Activated CD8-positive, alpha-beta memory T cell treated with anti-CD3 and anti-CD28 coated beads, Interleukin-2, amount 50 U/mL, for 48 hours (primary cell): Measurements from ENCODE around the gene SEC14L5.
"Not testable (repeated sequence)": the region's sequence is repeated elsewhere in the genome, so short reads cannot be mapped to it uniquely, and the experiment has no call there.

Experiments used
- DNase-seq: peaks from one replicate; pipeline ENCODE4 v3.0.0-alpha.2; 2020

Gene SEC14L5

DNA sequence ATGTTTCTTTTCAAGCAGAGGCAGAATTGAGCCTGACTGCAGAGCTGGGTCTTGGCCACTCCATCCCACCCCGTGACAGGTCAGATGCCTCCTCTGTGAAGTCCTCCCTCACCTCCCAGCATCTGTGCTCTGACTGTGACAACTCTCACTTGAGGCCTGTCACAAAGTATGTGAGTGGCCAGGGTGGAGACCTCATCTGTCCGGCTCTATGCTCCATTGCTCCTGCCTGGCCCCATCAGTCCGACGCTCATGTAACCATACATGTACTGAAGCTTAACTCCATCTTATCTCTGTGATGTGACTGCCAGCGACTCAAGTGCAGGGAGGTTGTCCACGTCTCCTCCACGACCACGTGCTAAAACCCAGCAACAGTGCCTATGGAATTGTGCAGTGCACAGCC is 24.7 kb upstream of the SEC14L5 start:
- DNase-seq: no peak

DNA sequence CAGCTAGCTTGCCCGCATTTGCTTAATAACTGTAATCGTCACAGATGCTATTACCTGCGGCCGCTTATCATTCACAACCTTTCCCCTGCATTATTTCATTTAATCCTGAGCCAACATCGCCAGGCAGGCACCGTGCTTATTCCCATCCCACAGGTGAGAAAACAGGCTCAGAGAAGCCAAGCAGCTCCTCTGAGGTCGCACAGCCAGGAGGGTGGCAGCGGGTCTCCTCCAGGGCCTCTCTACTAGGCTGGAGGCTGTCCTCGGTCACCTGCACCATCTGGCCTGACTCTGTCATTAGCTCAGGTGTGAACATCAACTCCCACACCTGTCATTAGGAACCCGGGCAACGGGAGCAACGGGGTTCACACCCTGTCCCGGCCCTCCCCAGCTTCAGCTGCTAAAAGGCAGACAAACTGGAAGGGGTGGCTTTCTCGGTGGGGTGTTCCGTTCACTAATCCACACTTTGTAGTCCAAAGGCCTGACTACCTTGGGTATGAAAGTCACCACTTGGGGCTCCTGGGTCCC is 24.2 kb upstream of the SEC14L5 start:
- no peak for DNase-seq

DNA sequence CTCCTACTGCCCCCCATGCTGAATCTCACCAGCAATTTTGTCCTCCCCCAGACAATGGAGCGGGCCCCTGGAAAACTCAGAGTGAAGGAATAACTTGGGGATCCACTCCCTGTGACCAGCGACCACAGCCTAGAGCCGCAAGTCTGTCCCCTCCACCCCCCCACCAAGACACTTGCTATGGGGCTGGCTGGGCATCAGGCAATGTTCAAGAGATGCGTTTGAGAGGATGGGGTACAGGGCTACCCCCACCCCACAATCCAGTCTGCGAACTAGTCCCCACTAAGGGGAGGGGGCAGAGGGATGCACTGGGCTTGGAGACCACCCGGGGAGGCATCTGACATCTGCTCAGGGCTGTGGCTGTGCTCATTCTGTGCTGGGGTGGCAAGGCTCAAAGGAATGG is 23.5 kb upstream of the SEC14L5 start:
- no peak for DNase-seq

DNA sequence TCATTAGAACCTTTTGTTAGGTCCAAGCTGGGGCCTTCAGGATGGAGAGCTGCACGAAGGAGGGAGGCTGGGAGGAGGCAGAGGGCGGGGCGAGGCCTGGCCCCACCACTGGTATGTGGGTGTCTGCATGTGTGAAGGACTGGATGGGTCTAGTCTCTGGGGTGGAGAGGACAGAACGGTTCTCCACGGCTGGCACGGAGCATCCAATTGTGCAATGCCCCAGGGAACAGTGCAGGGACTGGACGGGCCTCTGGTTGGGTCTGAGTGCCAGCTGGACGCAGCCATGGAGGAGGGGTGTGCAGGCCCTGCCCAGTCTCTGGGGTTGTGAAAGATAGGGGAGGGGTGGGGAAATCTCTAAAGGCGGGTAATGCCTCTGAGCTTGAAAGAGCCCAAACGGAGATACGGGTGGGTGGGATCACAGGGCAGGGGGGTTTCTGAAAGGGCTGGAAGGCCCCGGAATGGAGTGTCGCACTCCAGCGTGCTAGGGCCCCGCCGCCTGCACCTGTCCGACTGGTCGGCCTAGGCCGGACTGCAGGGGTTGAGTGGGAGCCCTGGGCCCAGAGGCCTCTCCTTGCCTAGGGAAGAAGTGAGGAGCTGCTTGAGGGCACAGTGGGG is 22.8 kb upstream of the SEC14L5 start:
- no peak for DNase-seq

GRCh38 chr16:4936181-4936990 is 21.7 kb upstream of the SEC14L5 start:
- no peak for DNase-seq

- DNase-seq: no peak
These were observed 20.9 kb upstream of the SEC14L5 start, which contains the start of gene PPL for GRCh38 chr16:4936991-4937781. Gene PPL (minus strand): TSS chr16:4937148. CDS start chr16:4937045, 103 bp downstream.

DNA sequence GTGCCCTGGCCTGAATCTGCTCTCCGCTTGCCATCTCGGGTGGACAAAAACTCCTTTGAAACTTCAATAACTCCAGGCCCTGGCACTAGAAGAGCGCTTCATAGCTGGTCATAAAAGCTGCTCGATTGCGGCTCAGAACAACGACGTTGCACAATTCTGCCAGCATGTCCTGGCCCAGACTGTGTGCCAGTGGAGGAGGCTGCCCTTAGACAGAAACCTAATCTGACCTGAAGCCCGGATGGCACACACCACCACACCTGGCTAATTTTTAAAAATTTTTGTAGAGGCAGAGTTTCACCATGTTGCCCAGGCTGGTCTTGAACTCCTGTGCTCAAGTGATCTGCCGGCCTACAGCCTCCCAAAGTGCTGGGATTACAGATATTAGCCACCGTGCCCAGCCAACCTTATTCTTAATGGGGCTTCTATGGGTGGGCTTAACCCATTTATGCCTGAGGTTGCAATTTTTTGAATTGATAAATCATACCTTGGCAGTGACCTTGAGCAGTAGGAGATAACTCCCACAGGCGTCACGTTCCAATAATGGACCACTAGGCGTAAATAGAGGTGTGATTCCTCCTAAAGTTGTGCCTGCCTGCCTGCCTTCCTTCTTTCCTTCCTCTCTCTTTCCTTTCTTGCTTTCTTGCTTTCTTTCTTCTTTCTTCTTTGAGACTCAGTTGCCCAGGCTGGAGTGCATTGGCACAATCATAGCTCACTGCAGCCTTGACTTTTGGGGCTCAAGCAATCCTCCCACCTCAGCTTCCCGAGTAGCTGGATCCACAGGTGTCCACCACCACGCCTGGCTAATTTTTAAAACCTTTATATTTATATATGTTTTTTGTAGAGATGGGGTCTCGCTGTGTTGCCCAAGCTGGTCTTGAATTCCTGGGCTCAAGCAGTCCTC is 20.1 kb upstream of the SEC14L5 start:
- DNase-seq: no peak

- DNase-seq: no peak
These were observed 19.5 kb upstream of the SEC14L5 start for GRCh38 chr16:4938683-4939030.

- no peak for DNase-seq
These were observed 17.4 kb upstream of the SEC14L5 start for GRCh38 chr16:4940719-4941118.

- DNase-seq: no peak
These were observed 15.6 kb upstream of the SEC14L5 start for GRCh38 chr16:4942481-4942880.

- no peak for DNase-seq
These were observed 13.5 kb upstream of the SEC14L5 start for GRCh38 chr16:4944333-4945281.

- DNase-seq: no peak
These were observed 12.3 kb upstream of the SEC14L5 start for GRCh38 chr16:4945560-4946502.

GRCh38 chr16:4946917-4947316 is 11.2 kb upstream of the SEC14L5 start:
- no peak for DNase-seq

- DNase-seq: no peak
These were observed 10.2 kb upstream of the SEC14L5 start for GRCh38 chr16:4947722-4948503.

DNA sequence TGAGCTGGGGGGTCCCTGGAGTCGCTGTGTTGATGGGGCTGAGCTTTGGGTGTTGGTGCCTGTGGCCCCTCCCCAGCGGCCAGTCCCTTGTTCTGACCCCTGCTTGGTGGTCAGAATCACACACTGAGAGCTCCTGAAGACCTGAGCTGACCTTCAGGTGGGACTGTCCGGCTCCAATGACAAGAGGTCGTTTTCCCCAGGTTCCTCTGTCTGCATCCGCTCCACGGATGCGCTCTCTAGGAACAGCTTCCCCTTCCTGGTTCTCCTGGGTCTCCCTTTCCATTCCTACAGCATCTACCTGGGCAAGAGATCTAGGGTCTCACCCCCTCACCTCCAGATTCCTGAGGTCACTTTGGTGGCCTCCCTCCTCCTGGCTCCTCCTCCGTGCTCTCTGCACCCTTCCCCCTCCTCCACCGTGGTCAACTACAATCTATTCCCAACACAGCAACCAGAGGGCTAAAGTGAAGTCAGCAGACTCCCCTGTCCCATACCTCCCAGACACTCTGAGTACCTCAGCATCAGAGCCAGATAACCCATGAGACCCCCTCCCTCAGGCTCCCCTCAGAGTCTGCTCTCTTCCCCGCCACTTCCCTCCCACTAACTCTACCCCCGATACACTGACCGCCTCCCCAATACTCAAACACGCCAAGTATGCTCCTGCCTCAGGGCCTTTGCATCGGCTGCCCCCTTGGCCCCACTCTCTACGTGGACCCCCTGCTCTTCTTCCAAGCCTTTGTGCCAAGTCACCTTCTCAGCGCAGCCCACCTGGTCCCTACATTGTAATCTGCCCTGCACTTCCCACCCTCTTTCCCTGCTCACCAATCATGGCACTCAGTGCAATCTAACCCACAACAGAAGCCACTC is 9.0 kb upstream of the SEC14L5 start:
- no peak for DNase-seq

DNA sequence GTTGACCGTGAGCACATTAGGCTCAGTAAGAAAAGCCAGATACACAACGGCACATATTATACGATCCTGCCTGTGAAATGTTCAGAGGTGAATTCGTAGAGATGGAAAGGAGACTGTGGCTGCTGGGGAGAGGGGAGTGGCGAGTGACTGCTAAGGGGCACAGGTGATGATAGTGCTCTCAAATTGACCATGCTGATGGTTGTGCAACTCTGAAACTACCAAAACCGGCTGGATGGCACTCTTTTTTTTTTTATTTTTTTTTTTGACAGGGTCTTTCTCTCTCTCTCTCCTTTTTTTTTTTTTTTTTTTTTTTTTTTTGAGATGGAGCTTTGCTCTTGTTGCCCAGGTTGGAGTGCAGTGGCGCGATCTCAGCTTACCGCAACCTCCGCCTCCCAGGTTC is 8.1 kb upstream of the SEC14L5 start:
- no peak for DNase-seq

- DNase-seq: not testable (repeated sequence)
These were observed 6.5 kb upstream of the SEC14L5 start for GRCh38 chr16:4951583-4951982.

- DNase-seq: no peak
These were observed 3.4 kb upstream of the SEC14L5 start for GRCh38 chr16:4954714-4955113.
